ENCODE measurements around the gene TDP2.
"Not testable (repeated sequence)": the region's sequence is repeated elsewhere in the genome, so short reads cannot be mapped to it uniquely, and the experiment has no call there.

TDP2 gene

GRCh38 chr6:24668997-24669361 lies 2.3 kb upstream of the TDP2 start:
- H3K4me3 ChIP-seq (ENCODE audit: low read length, poor library complexity, severe bottlenecking): peak overlapping the region; percentile 97
- peak overlapping the region; percentile 75 for H3K4me2 ChIP-seq (ENCODE audit: low read depth, low read length, poor library complexity, severe bottlenecking)
- peaks cover 10% of the 10 kb centered on the region; the same call in 1 of the 2 replicates for H3K9me3 ChIP-seq (ENCODE audit: insufficient read depth, low read depth, low read length)

GRCh38 chr6:24668066-24668996 lies 1.6 kb upstream of the TDP2 start:
- peaks cover 29% of the 10 kb centered on the region for H3K4me1 ChIP-seq (ENCODE audit: insufficient read depth, low read length, poor library complexity, severe bottlenecking)
- H3K9ac ChIP-seq (ENCODE audit: low read depth, low read length, poor library complexity, severe bottlenecking): peak overlapping the region; percentile 96
- not testable (repeated sequence) for H2AFZ ChIP-seq (ENCODE audit: low read length)

More at GRCh38 chr6:24668997-24669361, 2.3 kb upstream of the TDP2 start:
- no peak for TF ChIP-seq EZH2phosphoT487 (IDR thresholded peaks at IDR 0.05; ENCODE audit: borderline replicate concordance)
- TF ChIP-seq CTCF (conservative IDR thresholded peaks at IDR 0.05; ENCODE audit: low read length): no peak
- H4K20me1 ChIP-seq (ENCODE audit: insufficient read depth, low read length, poor library complexity, severe bottlenecking): peaks cover 22% of the 10 kb centered on the region
- no peak overlapping the region for H2AFZ ChIP-seq (ENCODE audit: low read length)
- H3K4me1 ChIP-seq (ENCODE audit: insufficient read depth, low read length, poor library complexity, severe bottlenecking): peaks cover 25% of the 10 kb centered on the region
- H3K79me2 ChIP-seq (ENCODE audit: insufficient read depth, low read length): peaks cover 42% of the 10 kb centered on the region
- H3K9ac ChIP-seq (ENCODE audit: low read depth, low read length, poor library complexity, severe bottlenecking): no peak overlapping the region
- H3K9me2 ChIP-seq (replicated peaks; ENCODE audit: low read depth, low read length): no peaks in the 10 kb centered on the region
- H3F3A ChIP-seq (ENCODE audit: low read depth): no peaks in the 10 kb centered on the region
- H3K36me3 ChIP-seq (ENCODE audit: insufficient read depth, low read length): no peaks in the 10 kb centered on the region
- H3K27me3 ChIP-seq (ENCODE audit: insufficient read depth, low read length, poor library complexity, severe bottlenecking): peaks cover 3% of the 10 kb centered on the region

GRCh38 chr6:24667378-24667803 lies 692 bp upstream of the TDP2 start:
- no peak for TF ChIP-seq CTCF (conservative IDR thresholded peaks at IDR 0.05; ENCODE audit: low read length)
- no peak for TF ChIP-seq EZH2phosphoT487 (IDR thresholded peaks at IDR 0.05; ENCODE audit: borderline replicate concordance)
- Histone ChIP-seq H3K36me3 (ENCODE audit: insufficient read depth, low read length) (peaks cover 5% of the 10 kb centered on the region; the same call in 1 of the 2 replicates), H3K79me2 (ENCODE audit: insufficient read depth, low read length) (peaks cover 56% of the 10 kb centered on the region), H3K9me3 (ENCODE audit: insufficient read depth, low read depth, low read length) (peaks cover 6% of the 10 kb centered on the region; the same call in 1 of the 2 replicates), H2AFZ (ENCODE audit: low read length) (peak overlapping the region; percentile 98), H4K20me1 (ENCODE audit: insufficient read depth, low read length, poor library complexity, severe bottlenecking) (peaks cover 26% of the 10 kb centered on the region), H3K4me1 (ENCODE audit: insufficient read depth, low read length, poor library complexity, severe bottlenecking) (peaks cover 29% of the 10 kb centered on the region), H3F3A (ENCODE audit: low read depth) (no peaks in the 10 kb centered on the region), H3K4me3 (ENCODE audit: low read length, poor library complexity, severe bottlenecking) (peak overlapping the region; percentile 97), H3K9ac (ENCODE audit: low read depth, low read length, poor library complexity, severe bottlenecking) (peak overlapping the region; percentile 96), H3K4me2 (ENCODE audit: low read depth, low read length, poor library complexity, severe bottlenecking) (peak overlapping the region; percentile 75), H3K9me2 (replicated peaks; ENCODE audit: low read depth, low read length) (no peaks in the 10 kb centered on the region), H3K27me3 (ENCODE audit: insufficient read depth, low read length, poor library complexity, severe bottlenecking) (peaks cover 3% of the 10 kb centered on the region)

More at GRCh38 chr6:24668066-24668996, 1.6 kb upstream of the TDP2 start:
- peaks cover 26% of the 10 kb centered on the region for H4K20me1 ChIP-seq (ENCODE audit: insufficient read depth, low read length, poor library complexity, severe bottlenecking)
- H3K79me2 ChIP-seq (ENCODE audit: insufficient read depth, low read length): peaks cover 49% of the 10 kb centered on the region
- peak overlapping the region; percentile 75 for H3K4me2 ChIP-seq (ENCODE audit: low read depth, low read length, poor library complexity, severe bottlenecking)
- not testable (repeated sequence) for H3K9me3 ChIP-seq (ENCODE audit: insufficient read depth, low read depth, low read length); H3K9me2 ChIP-seq (replicated peaks; ENCODE audit: low read depth, low read length); H3F3A ChIP-seq (ENCODE audit: low read depth); H3K36me3 ChIP-seq (ENCODE audit: insufficient read depth, low read length); H3K27me3 ChIP-seq (ENCODE audit: insufficient read depth, low read length, poor library complexity, severe bottlenecking)
- H3K4me3 ChIP-seq (ENCODE audit: low read length, poor library complexity, severe bottlenecking): peak overlapping the region; percentile 97
